ENCODE results near the gene SLC12A4. TPM values are rescaled to one million over a fixed set of nuclear protein-coding genes. Genes with fewer than 3 reads are reported as not detected.
"Not testable (repeated sequence)": the region's sequence is repeated elsewhere in the genome, so short reads cannot be mapped to it uniquely, and the experiment has no call there.

The SLC12A4 gene
- 10 to 100 TPM; 19.5 to 24.3 TPM for total RNA-seq
- total RNA-seq: 20.7 to 26.3 reads per million in 2 donors

DNA sequence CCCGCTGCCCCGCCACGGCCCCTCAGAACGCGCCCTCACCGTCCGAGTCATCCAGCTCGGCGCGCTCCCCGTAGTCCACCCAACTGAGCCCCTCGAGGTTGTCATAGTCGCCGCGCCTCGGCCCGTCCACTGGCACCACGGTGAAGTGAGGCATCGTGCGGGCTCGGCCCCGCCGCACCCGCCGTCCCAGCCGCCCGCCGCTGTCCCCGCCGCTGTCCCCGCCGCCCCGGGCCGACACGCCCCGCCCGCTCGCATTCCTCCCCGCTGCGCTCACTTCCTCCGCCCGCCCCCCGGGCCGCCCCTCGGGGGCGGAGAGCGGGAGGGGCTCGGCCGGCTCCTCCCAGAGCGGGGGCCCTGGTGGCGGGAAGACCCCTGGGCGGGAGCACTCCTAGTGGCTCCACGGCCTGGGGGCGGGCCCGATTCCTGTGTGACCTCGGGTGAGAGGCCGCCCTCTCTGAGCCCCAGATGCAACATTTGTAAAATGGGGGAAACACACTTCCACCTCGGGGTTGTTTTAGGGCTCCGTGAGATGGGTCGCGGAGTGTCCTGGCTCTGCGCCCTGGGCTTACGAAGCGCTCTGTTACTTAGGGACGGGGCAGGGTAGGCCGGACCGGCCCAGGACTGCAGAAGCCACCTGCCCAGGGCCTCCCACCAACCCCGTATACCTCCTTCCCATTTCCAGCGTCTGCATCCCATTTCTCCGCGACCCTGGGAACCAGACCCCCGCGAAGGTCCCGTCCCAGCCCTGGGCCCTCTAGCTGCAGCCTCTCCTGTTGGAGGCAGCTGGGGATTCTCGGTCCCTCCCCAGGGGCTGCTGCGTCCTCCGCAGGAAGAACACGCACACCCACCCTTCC lies at the start of gene SLC12A4:
Gene SLC12A4, minus strand, starts transcription at position 238 of the 854 bp plus-strand sequence. Its CDS starts 84 bp downstream, at position 154.
- Mint-ChIP-seq H3K27me3 (no peaks in the 10 kb centered on the region), H3K4me1 (peaks cover 17% of the 10 kb centered on the region), H3K36me3 (ENCODE audit: low read depth) (no peaks in the 10 kb centered on the region), H3K4me3 (peak within 1 kb of the TSS; percentile 98), H3K27ac (peak within 1 kb of the TSS; percentile 92)
- H3K9me3 ChIP-seq (ENCODE audit: control insufficient read depth, low read length, poor library complexity, severe bottlenecking): no peaks in the 10 kb centered on the region
- DNase-seq (peak; percentile 78 to 87 (median 87)), ATAC-seq (peak; percentile 91)

- Mint-ChIP-seq H3K36me3 (ENCODE audit: low read depth) (no peaks in the 10 kb centered on the region), H3K4me3 (no peak within 1 kb of the TSS), H3K27me3 (no peaks in the 10 kb centered on the region), H3K4me1 (peaks cover 5% of the 10 kb centered on the region), H3K27ac (peak within 1 kb of the TSS; percentile 34)
- ATAC-seq: no peak
- no peaks in the 10 kb centered on the region for H3K9me3 ChIP-seq (ENCODE audit: control insufficient read depth, low read length, poor library complexity, severe bottlenecking)
- DNase-seq: no peak
Measured at GRCh38 chr16:68015681-68016080, 47.2 kb upstream of the SLC12A4 start, which contains the start of gene DPEP2NB. TSS of gene DPEP2NB (minus strand) at chr16:68015911. CDS start at chr16:68015770, 141 bp downstream.

GRCh38 chr16:68013440-68013839 lies 45.0 kb upstream of the SLC12A4 start:
- Mint-ChIP-seq H3K27me3 (no peaks in the 10 kb centered on the region), H3K4me3 (no peak overlapping the region), H3K4me1 (peaks cover 9% of the 10 kb centered on the region), H3K36me3 (ENCODE audit: low read depth) (peaks cover 2% of the 10 kb centered on the region), H3K27ac (no peak overlapping the region)
- no peak for DNase-seq
- no peaks in the 10 kb centered on the region for H3K9me3 ChIP-seq (ENCODE audit: control insufficient read depth, low read length, poor library complexity, severe bottlenecking)
- ATAC-seq: no peak

DNA sequence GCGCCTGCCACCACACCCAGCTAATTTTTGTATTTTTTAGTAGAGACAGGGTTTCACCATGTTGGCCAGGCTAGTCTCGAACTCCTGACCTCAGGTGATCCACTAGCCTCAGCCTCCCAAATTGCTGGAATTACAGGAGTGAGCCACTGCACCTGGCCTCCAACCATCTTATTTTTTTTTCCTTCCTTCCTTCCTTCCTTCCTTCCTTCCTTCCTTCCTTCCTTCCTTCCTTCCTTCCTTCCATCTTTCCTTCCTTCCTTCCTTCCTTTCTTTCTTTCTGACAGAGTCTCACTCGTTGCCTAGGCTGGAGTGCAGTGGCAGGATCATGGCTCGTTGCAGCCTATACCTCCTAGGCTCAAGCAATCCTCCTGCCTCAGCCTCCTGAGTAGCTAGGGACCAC lies 41.4 kb upstream of the SLC12A4 start:
- not testable (repeated sequence) for ATAC-seq; H3K9me3 ChIP-seq (ENCODE audit: control insufficient read depth, low read length, poor library complexity, severe bottlenecking); DNase-seq; H3K27me3 Mint-ChIP-seq; H3K36me3 Mint-ChIP-seq (ENCODE audit: low read depth); H3K4me3 Mint-ChIP-seq
- Mint-ChIP-seq H3K4me1 (peaks cover 19% of the 10 kb centered on the region), H3K27ac (peak overlapping the region; percentile 24)

DNA sequence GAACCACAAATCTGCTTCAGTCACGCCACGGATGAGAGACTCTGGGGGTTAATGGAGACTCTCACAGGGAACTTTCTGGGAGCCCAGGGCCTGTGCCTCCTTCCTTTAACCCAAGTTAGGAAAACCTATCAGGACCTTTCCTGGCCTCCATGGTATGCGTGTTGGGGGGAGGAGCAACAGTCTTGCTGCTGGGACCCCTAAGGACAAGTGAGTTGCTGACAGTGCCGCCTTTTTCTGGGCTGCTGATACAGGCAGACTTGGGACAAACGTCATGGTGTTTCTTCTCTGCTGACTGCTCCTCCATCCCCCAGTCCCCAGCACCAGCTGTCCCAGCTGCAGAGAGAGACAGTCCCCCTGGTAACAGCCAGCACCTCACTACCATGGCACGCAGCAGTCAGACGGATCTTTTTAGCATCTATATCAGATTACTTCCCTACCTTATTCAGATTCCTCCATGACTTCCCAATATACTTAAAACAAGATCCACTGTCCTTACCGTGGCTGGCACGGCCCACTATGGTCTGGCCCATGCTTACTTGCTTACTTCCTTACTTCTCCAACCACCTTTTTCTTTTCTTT lies 40.8 kb upstream of the SLC12A4 start:
- no peaks in the 10 kb centered on the region for H3K9me3 ChIP-seq (ENCODE audit: control insufficient read depth, low read length, poor library complexity, severe bottlenecking)
- Mint-ChIP-seq H3K4me3 (no peak overlapping the region), H3K27me3 (no peaks in the 10 kb centered on the region), H3K36me3 (ENCODE audit: low read depth) (peaks cover 2% of the 10 kb centered on the region), H3K4me1 (peaks cover 22% of the 10 kb centered on the region), H3K27ac (peak overlapping the region; percentile 24)
- ATAC-seq (no peak), DNase-seq (no peak)

GRCh38 chr16:68005786-68006286 lies 37.4 kb upstream of the SLC12A4 start:
- no peaks in the 10 kb centered on the region for H3K27me3 Mint-ChIP-seq
- peaks cover 26% of the 10 kb centered on the region for H3K4me1 Mint-ChIP-seq
- ATAC-seq: peak; percentile 95
- DNase-seq: no peak
- no peaks in the 10 kb centered on the region for H3K9me3 ChIP-seq (ENCODE audit: control insufficient read depth, low read length, poor library complexity, severe bottlenecking)
- peak overlapping the region; percentile 90 for H3K27ac Mint-ChIP-seq
- H3K36me3 Mint-ChIP-seq (ENCODE audit: low read depth): peaks cover 2% of the 10 kb centered on the region
- peak overlapping the region; percentile 68 for H3K4me3 Mint-ChIP-seq

- H3K36me3 Mint-ChIP-seq (ENCODE audit: low read depth): peaks cover 2% of the 10 kb centered on the region
- no peak overlapping the region for H3K4me3 Mint-ChIP-seq
- ATAC-seq (no peak), DNase-seq (no peak)
- H3K27me3 Mint-ChIP-seq: no peaks in the 10 kb centered on the region
- peak overlapping the region; percentile 90 for H3K27ac Mint-ChIP-seq
- H3K4me1 Mint-ChIP-seq: peaks cover 26% of the 10 kb centered on the region
- H3K9me3 ChIP-seq (ENCODE audit: control insufficient read depth, low read length, poor library complexity, severe bottlenecking): no peaks in the 10 kb centered on the region
Measured at GRCh38 chr16:68005211-68005610, 36.8 kb upstream of the SLC12A4 start.

- H3K9me3 ChIP-seq (ENCODE audit: control insufficient read depth, low read length, poor library complexity, severe bottlenecking): no peaks in the 10 kb centered on the region
- Mint-ChIP-seq H3K4me1 (peaks cover 38% of the 10 kb centered on the region), H3K36me3 (ENCODE audit: low read depth) (no peaks in the 10 kb centered on the region), H3K27ac (no peak overlapping the region), H3K27me3 (no peaks in the 10 kb centered on the region), H3K4me3 (no peak overlapping the region)
- DNase-seq (no peak), ATAC-seq (no peak)
Measured at GRCh38 chr16:68003031-68003430, 34.6 kb upstream of the SLC12A4 start.

DNA sequence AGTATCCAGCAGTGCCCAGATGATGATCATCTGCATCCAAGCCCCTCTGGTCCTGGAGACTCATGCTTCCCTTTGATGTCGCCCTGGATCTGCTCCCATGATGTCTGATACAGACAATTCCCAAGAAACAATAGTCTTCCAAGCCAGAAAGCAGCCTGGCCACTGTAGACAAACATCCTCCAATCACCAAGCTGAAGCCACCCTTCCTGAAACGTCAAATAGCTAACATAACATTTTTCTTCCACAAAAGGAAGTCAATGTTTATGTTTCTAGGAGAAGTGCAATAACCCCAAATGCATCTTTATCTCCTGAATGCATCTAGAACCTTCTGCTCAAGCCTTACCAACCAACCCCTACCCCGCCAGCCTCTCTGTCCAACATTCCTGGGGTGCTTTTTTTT lies 32.0 kb upstream of the SLC12A4 start:
- H3K9me3 ChIP-seq (ENCODE audit: control insufficient read depth, low read length, poor library complexity, severe bottlenecking): no peaks in the 10 kb centered on the region
- Mint-ChIP-seq H3K27me3 (no peaks in the 10 kb centered on the region), H3K27ac (peak overlapping the region; percentile 85), H3K4me3 (peak overlapping the region; percentile 85), H3K36me3 (ENCODE audit: low read depth) (no peaks in the 10 kb centered on the region), H3K4me1 (peaks cover 35% of the 10 kb centered on the region)
- no peak for DNase-seq
- peak; percentile 7 for ATAC-seq

DNA sequence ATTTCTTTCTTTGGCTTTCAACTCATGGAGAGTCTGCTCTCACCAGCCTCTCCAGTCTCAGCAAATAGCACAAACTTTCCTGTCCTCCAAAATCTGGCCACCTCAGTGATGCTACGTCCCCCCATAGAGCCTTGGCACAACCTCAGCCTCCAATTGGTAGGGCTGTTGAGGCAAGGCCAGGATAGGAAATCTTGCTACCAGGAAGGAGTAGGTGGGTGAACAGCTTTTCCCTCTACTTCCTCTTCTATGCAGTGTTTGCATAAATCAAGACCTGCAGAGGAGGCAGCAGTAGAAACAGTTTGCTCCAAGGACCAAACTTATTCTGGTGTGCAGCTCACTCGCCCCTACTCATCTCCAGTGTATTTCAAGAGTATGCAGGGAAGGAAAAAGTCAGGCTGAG lies 31.5 kb upstream of the SLC12A4 start:
- DNase-seq (no peak), ATAC-seq (peak; percentile 39)
- H3K27ac Mint-ChIP-seq: peak overlapping the region; percentile 85
- peak overlapping the region; percentile 85 for H3K4me3 Mint-ChIP-seq
- peaks cover 39% of the 10 kb centered on the region for H3K4me1 Mint-ChIP-seq
- no peaks in the 10 kb centered on the region for H3K36me3 Mint-ChIP-seq (ENCODE audit: low read depth)
- H3K9me3 ChIP-seq (ENCODE audit: control insufficient read depth, low read length, poor library complexity, severe bottlenecking): no peaks in the 10 kb centered on the region
- no peaks in the 10 kb centered on the region for H3K27me3 Mint-ChIP-seq

GRCh38 chr16:67998779-67999688 lies 30.6 kb upstream of the SLC12A4 start, which contains the start of gene DPEP2:
TSS of gene DPEP2 (minus strand) at chr16:67999484. CDS start at chr16:67993212, 6,272 bp downstream.
- not testable (repeated sequence) for DNase-seq; H3K27me3 Mint-ChIP-seq; H3K36me3 Mint-ChIP-seq (ENCODE audit: low read depth); H3K9me3 ChIP-seq (ENCODE audit: control insufficient read depth, low read length, poor library complexity, severe bottlenecking)
- H3K27ac Mint-ChIP-seq: peak within 1 kb of the TSS; percentile 85
- peak within 1 kb of the TSS; percentile 85 for H3K4me3 Mint-ChIP-seq
- peaks cover 37% of the 10 kb centered on the region for H3K4me1 Mint-ChIP-seq
- peak; percentile 92 for ATAC-seq

DNA sequence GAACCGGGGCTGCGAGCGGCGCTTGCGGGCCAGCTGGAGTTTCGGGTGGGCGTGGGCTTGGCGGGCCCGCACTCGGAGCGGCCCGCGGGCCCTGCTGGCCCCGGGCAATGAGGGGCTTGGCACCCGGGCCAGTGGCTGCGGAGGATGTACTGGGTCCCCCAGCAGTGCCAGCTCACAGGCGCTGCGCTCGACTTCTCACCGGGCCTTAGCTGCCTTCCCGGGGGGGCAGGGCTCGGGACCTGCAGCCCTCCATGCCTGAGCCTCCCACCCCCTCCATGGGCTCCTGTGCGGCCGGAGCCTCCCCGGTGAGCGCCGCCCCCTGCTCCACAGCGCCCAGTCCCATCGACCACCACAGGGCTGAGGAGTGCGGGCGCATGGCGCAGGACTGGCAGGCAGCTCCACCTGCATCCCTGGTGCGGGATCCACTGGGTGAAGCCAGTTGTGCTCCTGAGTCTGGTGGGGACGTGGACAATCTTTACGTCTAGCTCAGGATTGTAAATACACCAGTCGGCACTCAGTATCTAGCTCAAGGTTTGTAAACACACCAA lies 29.9 kb upstream of the SLC12A4 start:
- not testable (repeated sequence) for ATAC-seq; H3K9me3 ChIP-seq (ENCODE audit: control insufficient read depth, low read length, poor library complexity, severe bottlenecking); DNase-seq; H3K36me3 Mint-ChIP-seq (ENCODE audit: low read depth); H3K27me3 Mint-ChIP-seq
- H3K4me1 Mint-ChIP-seq: peaks cover 40% of the 10 kb centered on the region
- peak overlapping the region; percentile 85 for H3K4me3 Mint-ChIP-seq
- H3K27ac Mint-ChIP-seq: peak overlapping the region; percentile 85

Measured in T-helper 17 cell (primary cell).